Tibial artery (tissue), 4 donors: ENCODE measurements around the gene IGSF5.

Source experiments
- DNase-seq, 2 donors: peaks; one replicate each; pipeline ENCODE4 v3.0.0-alpha.2; 2019
- H3K27ac ChIP-seq, 2 donors: fragments of 200-600 bp; sonication (generic) in 1 of 2; 1 replicate in 1 of 2; 2 replicates in 1 of 2; pipeline ENCODE4 v1.5.1; 2018 to 2019; ENCODE audit warnings: mild to moderate bottlenecking in 1 of 2
- H3K27me3 ChIP-seq, 2 donors: fragments of 200-600 bp; sonication (generic) in 1 of 2; one replicate each; pipeline versions ENCODE4 v1.5.1 to v1.6.0; 2016 to 2019
- H3K36me3 ChIP-seq, 3 donors: fragments of 200-600 bp; sonication (generic) in 2 of 3; one replicate each; pipeline ENCODE4 v1.5.1; 2016 to 2019; ENCODE audit warnings: mild to moderate bottlenecking in 2 of 3
- H3K4me1 ChIP-seq, 4 donors: fragments of 200-600 bp; sonication (generic) in 2 of 4; 1 replicate in 3 of 4; 2 replicates in 1 of 4; pipeline ENCODE4 v1.5.1; 2016 to 2019
- H3K4me3 ChIP-seq, 2 donors: fragments of 200-600 bp; sonication (generic) in 1 of 2; 1 replicate in 1 of 2; 2 replicates in 1 of 2; pipeline ENCODE4 v1.5.1; 2018 to 2019; ENCODE audit warnings: mild to moderate bottlenecking in 2 of 2
- H3K9me3 ChIP-seq, 3 donors: fragments of 200-600 bp; sonication (generic) in 1 of 3; one replicate each; pipeline ENCODE4 v1.5.1; 2016 to 2019
- CTCF ChIP-seq, 2 experiments: fragments of 200-600 bp in 1 of 2; fragments of 450-650 bp in 1 of 2; IDR thresholded peaks; one replicate each; pipeline ENCODE4 v1.5.1; 2017 to 2019; ENCODE audit warnings: antibody characterized with exemption in 2 of 2, mild to moderate bottlenecking in 1 of 2, moderate library complexity in 1 of 2
- intact Hi-C: fragments of 100-400 bp; cut with DNase I; formaldehyde crosslinking; loops from one replicate; pipeline ENCODE4 v1.15.0; 2023; ENCODE audit warnings: low total_unique reads

IGSF5 gene

GRCh38 chr21:39804240-39804639, 59.3 kb downstream of the IGSF5 start:
- no peak overlapping the region for H3K27ac ChIP-seq
- H3K9me3 ChIP-seq, result no peaks in the 10 kb centered on the region
- H3K4me3 ChIP-seq, result no peak overlapping the region
- H3K27me3 ChIP-seq, result no peaks in the 10 kb centered on the region
- TF ChIP-seq CTCF (IDR thresholded peaks at IDR 0.05), result no peak
- no peaks in the 10 kb centered on the region for H3K36me3 ChIP-seq
- no peaks in the 10 kb centered on the region for H3K4me1 ChIP-seq
- intact Hi-C loops, result no loop called here
- no peak for DNase-seq

GRCh38 chr21:39805983-39806382, 61.0 kb downstream of the IGSF5 start:
- H3K27me3 ChIP-seq, result no peaks in the 10 kb centered on the region
- TF ChIP-seq CTCF (IDR thresholded peaks at IDR 0.05), result no peak

GRCh38 chr21:39807738-39808137, 62.8 kb downstream of the IGSF5 start:
- H3K9me3 ChIP-seq, result no peaks in the 10 kb centered on the region
- H3K4me1 ChIP-seq, result no peaks in the 10 kb centered on the region
- TF ChIP-seq CTCF (IDR thresholded peaks at IDR 0.05), result no peak
- no peak overlapping the region for H3K27ac ChIP-seq
- no peak for DNase-seq
- H3K36me3 ChIP-seq, result no peaks in the 10 kb centered on the region
- H3K4me3 ChIP-seq, result no peak overlapping the region
- no peaks in the 10 kb centered on the region for H3K27me3 ChIP-seq
- intact Hi-C loops, result no loop called here

More at GRCh38 chr21:39805983-39806382, 61.0 kb downstream of the IGSF5 start:
- intact Hi-C loops, result no loop called here
- DNase-seq, result no peak
- no peaks in the 10 kb centered on the region for H3K9me3 ChIP-seq
- no peaks in the 10 kb centered on the region for H3K4me1 ChIP-seq
- H3K36me3 ChIP-seq, result no peaks in the 10 kb centered on the region
- no peak overlapping the region for H3K27ac ChIP-seq
- H3K4me3 ChIP-seq, result no peak overlapping the region

- TF ChIP-seq CTCF (IDR thresholded peaks at IDR 0.05), result no peak
- no peak overlapping the region for H3K27ac ChIP-seq
- intact Hi-C loops, result no loop called here
- no peaks in the 10 kb centered on the region for H3K36me3 ChIP-seq
- no peaks in the 10 kb centered on the region for H3K9me3 ChIP-seq
- no peak for DNase-seq
- no peaks in the 10 kb centered on the region for H3K4me1 ChIP-seq
- no peak overlapping the region for H3K4me3 ChIP-seq
- no peaks in the 10 kb centered on the region for H3K27me3 ChIP-seq
Measured at GRCh38 chr21:39809936-39810335, 65.0 kb downstream of the IGSF5 start.

- Histone ChIP-seq H3K4me3 (no peak overlapping the region), H3K27me3 (no peaks in the 10 kb centered on the region), H3K9me3 (no peaks in the 10 kb centered on the region), H3K4me1 (no peaks in the 10 kb centered on the region), H3K27ac (no peak overlapping the region), H3K36me3 (no peaks in the 10 kb centered on the region)
- TF ChIP-seq CTCF (IDR thresholded peaks at IDR 0.05), result no peak
- no peak for DNase-seq
- intact Hi-C loops, result no loop called here
Measured at GRCh38 chr21:39812983-39813382, 68.0 kb downstream of the IGSF5 start.

GRCh38 chr21:39818557-39818956, 73.6 kb downstream of the IGSF5 start:
- Histone ChIP-seq H3K4me1 (no peaks in the 10 kb centered on the region), H3K9me3 (no peaks in the 10 kb centered on the region), H3K4me3 (no peak overlapping the region), H3K27ac (no peak overlapping the region), H3K36me3 (no peaks in the 10 kb centered on the region), H3K27me3 (no peaks in the 10 kb centered on the region)
- no peak for DNase-seq
- no peak for TF ChIP-seq CTCF (IDR thresholded peaks at IDR 0.05)
- intact Hi-C loops, result no loop called here
